HCT116 (cell line): ENCODE results near the gene TXLNA.

Experiments
- CEBPB ChIP-seq: IDR thresholded peaks from 2 replicates; pipeline ENCODE4 v1.6.1; 2012; ENCODE audit warnings: low read depth
- CTCF ChIP-seq, 3 experiments: fragments of 200-600 bp in 1 of 3; sonication (generic) in 1 of 3; IDR thresholded peaks in 2 of 3; conservative IDR thresholded peaks in 1 of 3; 2 replicates each; pipeline ENCODE4 v1.5.1; 2012 to 2017; ENCODE audit warnings: low read depth in 2 of 3, low read length in 2 of 3, antibody characterized with exemption in 1 of 3, borderline replicate concordance in 1 of 3, control low read depth in 1 of 3, mild to moderate bottlenecking in 1 of 3, mixed read lengths in 1 of 3, mixed run types in 1 of 3, moderate library complexity in 1 of 3; ENCODE audit not compliant: insufficient read depth in 1 of 3
- EGR1 ChIP-seq: IDR thresholded peaks from 2 replicates; pipeline ENCODE4 v1.6.1; 2012; ENCODE audit warnings: low read depth
- EZH2 ChIP-seq: fragments of 200-600 bp; sonication (generic); IDR thresholded peaks from 2 replicates; pipeline ENCODE4 v1.6.1; 2017; ENCODE audit warnings: antibody characterized with exemption, mixed run types
- JUND ChIP-seq: IDR thresholded peaks from 2 replicates; pipeline ENCODE4 v1.6.1; 2012
- POLR2A ChIP-seq: IDR thresholded peaks from 2 replicates; pipeline ENCODE4 v1.7.0; 2011; ENCODE audit warnings: borderline replicate concordance; ENCODE audit not compliant: insufficient read depth, insufficient read length; ENCODE audit errors: extremely low read depth
- POLR2AphosphoS5 ChIP-seq: IDR thresholded peaks from 2 replicates; pipeline ENCODE4 v1.6.1; 2011; ENCODE audit warnings: mild to moderate bottlenecking, low read depth, low read length, moderate library complexity
- RAD21 ChIP-seq: IDR thresholded peaks from 2 replicates; pipeline ENCODE4 v1.6.1; 2012; ENCODE audit warnings: low read depth, mild to moderate bottlenecking
- SRF ChIP-seq: IDR thresholded peaks from 2 replicates; pipeline ENCODE4 v1.6.1; 2012; ENCODE audit warnings: low read depth
- TCF7L2 ChIP-seq: IDR thresholded peaks from 2 replicates; pipeline ENCODE4 v1.7.0; 2011; ENCODE audit warnings: borderline replicate concordance, inconsistent platforms; ENCODE audit not compliant: insufficient read depth, insufficient read length; ENCODE audit errors: extremely low read depth

- TF ChIP-seq POLR2A (no peak), CTCF (IDR thresholded peaks at IDR 0.05 in 2 of 3, conservative IDR thresholded peaks at IDR 0.05 in 1 of 3; ENCODE audit: borderline replicate concordance in 1 of 3, insufficient read depth in 1 of 3, low read depth in 2 of 3, low read length in 2 of 3) (no peak), TCF7L2 (no peak), EZH2 (no peak), RAD21 (no peak), POLR2AphosphoS5 (0 out of 2 replicates have a peak, but pooled peaks have one; percentile 6), SRF (no peak), CEBPB (no peak), JUND (no peak), EGR1 (no peak)
Measured at GRCh38 chr1:32195531-32195930, 16.1 kb downstream of the TXLNA start.
